SU-DHL-6 (cell line): Measurements from ENCODE around the gene MAT2A.

Experiments
- H2AFZ ChIP-seq: fragments of 200-600 bp; sonication (generic); 2 replicates; pipeline ENCODE4 v1.6.1; 2014; ENCODE audit warnings: low read depth, mild to moderate bottlenecking, moderate library complexity, mixed read lengths, antibody characterized with exemption, low read length; ENCODE audit not compliant: severe bottlenecking
- H3F3A ChIP-seq: fragments of 200-600 bp; shearing (Covaris generic); 2 replicates; pipeline ENCODE4 v1.6.0; 2016; ENCODE audit warnings: antibody characterized with exemption, mild to moderate bottlenecking; ENCODE audit not compliant: insufficient read depth
- H3K27ac ChIP-seq: fragments of 200-600 bp; sonication (generic); 2 replicates; pipeline ENCODE4 v1.5.1; 2016; ENCODE audit warnings: low read depth, mild to moderate bottlenecking, low read length, moderate library complexity, mixed read lengths
- H3K27me3 ChIP-seq: fragments of 200-600 bp; sonication (generic), shearing (Covaris generic); 2 replicates; pipeline ENCODE4 v1.6.0; 2014; ENCODE audit warnings: mild to moderate bottlenecking, low read length
- H3K36me3 ChIP-seq: fragments of 200-600 bp; sonication (generic); 2 replicates; pipeline ENCODE4 v1.6.1; 2014; ENCODE audit warnings: mild to moderate bottlenecking, low read length, mixed read lengths
- H3K4me2 ChIP-seq: fragments of 300-600, 200-600 bp; shearing (Covaris generic), sonication (generic); 2 replicates; pipeline ENCODE4 v1.6.0; 2014; ENCODE audit warnings: low read length, low read depth, mild to moderate bottlenecking; ENCODE audit not compliant: poor library complexity, severe bottlenecking
- H3K4me3 ChIP-seq: fragments of 200-600 bp; sonication (generic); 2 replicates; pipeline ENCODE4 v1.5.1; 2014; ENCODE audit warnings: antibody characterized with exemption, low read length, mild to moderate bottlenecking, mixed read lengths; ENCODE audit not compliant: insufficient read depth, poor library complexity, severe bottlenecking
- H3K79me2 ChIP-seq: fragments of 200-600 bp; sonication (generic); 2 replicates; pipeline ENCODE4 v1.6.1; 2014; ENCODE audit warnings: mild to moderate bottlenecking, low read length, moderate library complexity; ENCODE audit not compliant: insufficient read depth
- H3K9ac ChIP-seq: fragments of 200-600 bp; sonication (generic); 2 replicates; pipeline ENCODE4 v1.7.0; 2014; ENCODE audit warnings: mild to moderate bottlenecking, low read length
- H3K9me2 ChIP-seq: fragments of 200-600 bp; sonication (generic); replicated peaks from 2 replicates; pipeline ENCODE4 v1.6.1; 2014; ENCODE audit warnings: low read length; ENCODE audit not compliant: insufficient read depth
- H3K9me3 ChIP-seq: fragments of 200-600 bp; sonication (generic); 2 replicates; pipeline ENCODE4 v1.6.1; 2014; ENCODE audit warnings: low read length, mixed read lengths; ENCODE audit not compliant: insufficient read depth
- H4K20me1 ChIP-seq: fragments of 200-600 bp; sonication (generic); 2 replicates; pipeline ENCODE4 v1.6.1; 2014; ENCODE audit warnings: low read depth, mild to moderate bottlenecking, antibody characterized with exemption, low read length, moderate library complexity, mixed read lengths
- EZH2phosphoT487 ChIP-seq: fragments of 200-600 bp; sonication (generic), shearing (Covaris generic); conservative IDR thresholded peaks from 2 replicates; pipeline ENCODE4 v1.6.1; 2018; ENCODE audit warnings: mild to moderate bottlenecking, antibody characterized with exemption, low read length, moderate library complexity, mixed read lengths
- TF ChIP-seq, protein P1 (sequence below): fragments of 200-600 bp; sonication (generic); IDR thresholded peaks from one replicate; pipeline ENCODE4 v1.5.1; 2017; ENCODE audit warnings: antibody characterized with exemption, mild to moderate bottlenecking, low read length, moderate library complexity; ENCODE audit not compliant: insufficient read depth, poor library complexity, severe bottlenecking

MAT2A gene

DNA sequence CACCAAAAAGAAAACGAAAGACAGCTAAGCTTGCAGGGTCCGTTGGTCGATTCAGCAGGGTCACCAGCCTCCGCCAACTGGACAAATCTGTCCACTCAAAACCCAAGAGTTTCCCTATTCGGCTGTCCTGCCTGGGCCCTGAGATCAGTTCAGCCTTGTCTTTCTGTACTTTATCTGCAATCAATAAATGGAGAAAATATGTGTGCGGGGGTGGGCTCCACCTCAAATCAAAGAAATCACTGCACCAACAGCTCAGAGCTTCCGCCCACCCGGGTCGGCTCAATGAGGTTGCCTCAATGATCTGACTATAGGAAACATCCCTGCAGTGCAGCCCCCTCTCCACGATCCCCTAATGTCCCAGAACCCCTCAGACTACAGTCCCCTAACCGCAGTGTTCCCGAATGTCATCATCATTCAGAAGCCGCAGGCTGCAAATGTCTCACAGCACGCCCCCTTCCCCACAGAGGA is 21.9 kb downstream of the MAT2A start:
- no peak overlapping the region for H3K27ac ChIP-seq
- no peaks in the 10 kb centered on the region for H3K9me2 ChIP-seq
- no peaks in the 10 kb centered on the region for H4K20me1 ChIP-seq
- peak overlapping the region; percentile 83 for H2AFZ ChIP-seq
- H3K79me2 ChIP-seq, result peaks cover 25% of the 10 kb centered on the region
- no peaks in the 10 kb centered on the region; the same call in 1 of the 2 replicates for H3K36me3 ChIP-seq
- H3K27me3 ChIP-seq, result no peaks in the 10 kb centered on the region
- TF ChIP-seq, protein P1, sequence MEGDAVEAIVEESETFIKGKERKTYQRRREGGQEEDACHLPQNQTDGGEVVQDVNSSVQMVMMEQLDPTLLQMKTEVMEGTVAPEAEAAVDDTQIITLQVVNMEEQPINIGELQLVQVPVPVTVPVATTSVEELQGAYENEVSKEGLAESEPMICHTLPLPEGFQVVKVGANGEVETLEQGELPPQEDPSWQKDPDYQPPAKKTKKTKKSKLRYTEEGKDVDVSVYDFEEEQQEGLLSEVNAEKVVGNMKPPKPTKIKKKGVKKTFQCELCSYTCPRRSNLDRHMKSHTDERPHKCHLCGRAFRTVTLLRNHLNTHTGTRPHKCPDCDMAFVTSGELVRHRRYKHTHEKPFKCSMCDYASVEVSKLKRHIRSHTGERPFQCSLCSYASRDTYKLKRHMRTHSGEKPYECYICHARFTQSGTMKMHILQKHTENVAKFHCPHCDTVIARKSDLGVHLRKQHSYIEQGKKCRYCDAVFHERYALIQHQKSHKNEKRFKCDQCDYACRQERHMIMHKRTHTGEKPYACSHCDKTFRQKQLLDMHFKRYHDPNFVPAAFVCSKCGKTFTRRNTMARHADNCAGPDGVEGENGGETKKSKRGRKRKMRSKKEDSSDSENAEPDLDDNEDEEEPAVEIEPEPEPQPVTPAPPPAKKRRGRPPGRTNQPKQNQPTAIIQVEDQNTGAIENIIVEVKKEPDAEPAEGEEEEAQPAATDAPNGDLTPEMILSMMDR, result no peak
- no peak for TF ChIP-seq EZH2phosphoT487
- no peaks in the 10 kb centered on the region for H3K9me3 ChIP-seq
- peak overlapping the region; percentile 69 for H3K9ac ChIP-seq
- H3K4me3 ChIP-seq, result peak overlapping the region; percentile 74
- H3F3A ChIP-seq, result 0 out of 2 replicates have a peak, but pooled peaks cover 5% of the 10 kb centered on the region
- H3K4me2 ChIP-seq, result peak overlapping the region; percentile 87

DNA sequence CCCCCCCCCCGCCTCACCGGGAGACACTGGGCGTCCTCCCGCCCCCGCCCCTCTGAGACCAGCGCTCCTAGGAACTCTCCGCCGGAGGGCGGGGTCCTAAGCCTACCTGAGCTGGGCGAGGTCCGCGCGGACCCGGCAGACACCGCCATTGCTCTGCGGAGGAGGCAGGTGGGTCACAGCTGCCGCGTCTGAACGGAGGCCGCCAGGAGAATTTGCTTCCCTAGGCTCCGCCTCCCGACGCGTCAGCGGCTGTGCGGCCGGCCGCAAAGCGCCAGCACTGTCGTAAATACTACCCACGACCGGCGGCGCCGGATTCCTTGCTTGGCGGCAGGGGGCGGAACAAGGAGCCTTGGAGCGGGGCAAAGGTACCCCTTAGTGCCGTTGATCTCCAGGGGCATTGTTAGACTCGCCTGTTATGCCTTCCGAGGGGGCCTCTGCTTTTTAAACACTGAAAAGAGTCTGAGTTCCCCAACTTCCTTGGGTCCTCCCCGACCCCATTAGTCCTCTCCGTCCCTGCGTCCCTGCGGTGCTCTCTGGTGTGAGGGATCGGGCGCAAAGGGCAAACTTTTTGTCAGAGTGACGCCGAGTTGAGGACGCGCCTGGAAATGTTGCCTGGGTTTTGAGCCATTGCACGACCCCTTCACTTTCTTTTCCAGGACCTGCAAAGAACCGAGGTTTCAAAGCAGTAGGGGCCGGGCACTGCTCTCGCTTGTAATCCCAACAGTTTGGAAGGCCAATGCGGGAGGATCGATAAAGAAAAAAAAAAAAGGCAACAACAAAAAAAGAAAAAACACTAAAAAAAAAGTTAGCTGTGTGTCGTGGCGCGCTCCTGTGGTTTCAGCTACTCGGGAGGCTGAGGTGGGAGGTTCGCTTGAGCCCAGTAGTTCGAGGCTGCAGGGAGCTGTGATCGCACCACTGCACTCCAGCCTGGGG is 22.6 kb downstream of the MAT2A start, which contains the start of gene GGCX:
GGCX (minus strand) TSS at position 214 of the 933 bp plus-strand sequence; CDS start at position 149, 65 bp downstream.
- Histone ChIP-seq H3K4me3 (peak within 1 kb of the TSS; percentile 74), H3F3A (0 out of 2 replicates have a peak, but pooled peaks cover 5% of the 10 kb centered on the region), H4K20me1 (no peaks in the 10 kb centered on the region), H3K9me3 (no peaks in the 10 kb centered on the region), H3K27me3 (no peaks in the 10 kb centered on the region), H3K9ac (peak within 1 kb of the TSS; percentile 69), H3K4me2 (peak within 1 kb of the TSS; percentile 87), H2AFZ (peak within 1 kb of the TSS; percentile 83), H3K79me2 (peaks cover 25% of the 10 kb centered on the region), H3K27ac (peak within 1 kb of the TSS; percentile 58), H3K9me2 (no peaks in the 10 kb centered on the region), H3K36me3 (no peaks in the 10 kb centered on the region; the same call in 1 of the 2 replicates)
- no peak for TF ChIP-seq EZH2phosphoT487
- TF ChIP-seq, protein P1, result no peak

DNA sequence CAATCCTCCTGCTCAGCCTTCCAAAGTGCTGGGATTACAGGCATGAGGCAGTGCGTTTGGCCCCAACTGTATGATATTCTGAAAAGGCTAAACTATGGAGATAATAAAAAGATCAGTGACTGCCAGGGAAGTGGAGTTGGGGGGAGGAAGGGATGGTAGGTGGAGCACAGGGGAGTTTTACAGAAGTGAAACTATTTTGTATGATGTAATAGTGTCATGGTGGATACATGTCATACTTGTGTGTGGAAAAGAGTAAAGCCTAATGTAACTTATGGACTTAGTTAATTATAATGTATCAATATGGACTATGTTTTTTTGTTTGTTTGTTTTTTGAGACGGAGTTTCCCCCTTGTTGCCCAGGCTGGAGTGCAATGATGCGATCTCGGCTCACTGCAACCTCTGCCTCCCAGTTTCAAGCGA is 25.2 kb downstream of the MAT2A start:
- no peaks in the 10 kb centered on the region for H4K20me1 ChIP-seq
- peak overlapping the region; percentile 4 for H3K4me2 ChIP-seq
- H3K27ac ChIP-seq, result no peak overlapping the region
- H3K79me2 ChIP-seq, result peaks cover 16% of the 10 kb centered on the region
- peak overlapping the region; percentile 43 for H2AFZ ChIP-seq
- H3K4me3 ChIP-seq, result no peak overlapping the region
- H3K9me2 ChIP-seq, result no peaks in the 10 kb centered on the region
- H3F3A ChIP-seq, result 0 out of 2 replicates have a peak, but pooled peaks cover 5% of the 10 kb centered on the region
- no peak overlapping the region for H3K9ac ChIP-seq
- no peak for TF ChIP-seq EZH2phosphoT487
- TF ChIP-seq, protein P1, result no peak
- H3K27me3 ChIP-seq, result no peaks in the 10 kb centered on the region
- H3K9me3 ChIP-seq, result no peaks in the 10 kb centered on the region
- no peaks in the 10 kb centered on the region for H3K36me3 ChIP-seq
